Stimulated activated naive CD8-positive, alpha-beta T cell treated with anti-CD3 and anti-CD28 coated beads, Interleukin-15, Interleukin-2, amounts not matched to agents 100 ng/mL and 50 ng/mL, for 24 hours (primary cell): ENCODE measurements around the gene FURIN.

Experiments used
- H3K27ac Mint-ChIP-seq: one replicate; pipeline ENCODE4 v1.8.0; 2021; ENCODE audit warnings: mild to moderate bottlenecking, mixed read lengths
- H3K27me3 Mint-ChIP-seq: one replicate; pipeline ENCODE4 v1.8.0; 2021; ENCODE audit warnings: mixed read lengths
- H3K36me3 Mint-ChIP-seq: one replicate; pipeline ENCODE4 v1.8.0; 2021; ENCODE audit warnings: low read depth, mixed read lengths
- H3K4me1 Mint-ChIP-seq: one replicate; pipeline ENCODE4 v1.8.0; 2021; ENCODE audit warnings: low read depth, mixed read lengths
- H3K4me3 Mint-ChIP-seq: one replicate; pipeline ENCODE4 v1.8.0; 2021; ENCODE audit warnings: mild to moderate bottlenecking, mixed read lengths
- H3K9me3 Mint-ChIP-seq: one replicate; pipeline ENCODE4 v1.8.0; 2021; ENCODE audit warnings: mixed read lengths

FURIN gene

DNA sequence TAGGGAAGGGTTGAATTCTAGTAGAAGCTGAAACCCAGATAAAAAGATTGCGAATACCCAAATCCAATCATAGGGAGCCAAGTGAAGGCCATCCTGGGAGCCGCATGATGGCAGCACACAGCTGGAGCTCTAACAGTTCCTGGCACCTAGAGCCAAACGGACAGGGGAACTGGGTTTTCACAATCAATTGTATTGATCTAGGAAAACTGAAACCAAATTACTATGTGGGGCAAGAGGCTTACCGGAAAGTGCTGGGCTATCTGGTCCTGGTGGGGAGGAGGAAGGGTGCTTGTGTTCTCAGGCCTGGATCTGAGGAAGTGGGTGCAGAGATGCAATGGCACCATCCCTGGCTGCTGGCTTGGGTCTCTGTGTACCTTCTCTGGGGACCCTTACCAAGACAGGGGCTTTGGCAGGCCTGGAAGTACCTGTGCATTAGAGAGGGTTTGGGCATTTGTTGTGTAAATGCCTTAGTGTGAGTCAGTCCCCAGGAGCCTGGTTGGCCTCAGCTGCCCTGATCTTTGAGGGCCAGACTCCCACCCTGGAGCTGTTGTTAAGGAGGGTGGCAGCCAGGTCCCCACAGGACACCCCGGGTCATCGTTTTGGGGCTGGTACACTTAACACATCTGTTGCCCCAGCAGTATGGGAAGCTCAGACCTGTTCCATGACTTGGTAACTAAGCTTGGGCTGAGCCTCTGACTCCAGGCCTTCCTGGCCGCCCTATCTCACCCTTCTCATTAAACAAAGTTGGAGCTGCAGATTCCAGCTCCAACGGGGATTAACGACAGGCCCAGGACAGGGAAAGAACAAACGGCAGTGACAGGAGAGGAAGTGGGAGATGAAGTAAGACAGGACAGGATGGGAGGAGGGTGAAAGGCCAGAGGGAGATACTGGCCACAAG is 8.9 kb upstream of the FURIN start:
- H3K4me3 Mint-ChIP-seq, result no peak overlapping the region
- H3K27ac Mint-ChIP-seq, result peak overlapping the region; percentile 47
- H3K27me3 Mint-ChIP-seq, result no peaks in the 10 kb centered on the region
- no peaks in the 10 kb centered on the region for H3K9me3 Mint-ChIP-seq
- H3K36me3 Mint-ChIP-seq, result no peaks in the 10 kb centered on the region
- peaks cover 74% of the 10 kb centered on the region for H3K4me1 Mint-ChIP-seq

DNA sequence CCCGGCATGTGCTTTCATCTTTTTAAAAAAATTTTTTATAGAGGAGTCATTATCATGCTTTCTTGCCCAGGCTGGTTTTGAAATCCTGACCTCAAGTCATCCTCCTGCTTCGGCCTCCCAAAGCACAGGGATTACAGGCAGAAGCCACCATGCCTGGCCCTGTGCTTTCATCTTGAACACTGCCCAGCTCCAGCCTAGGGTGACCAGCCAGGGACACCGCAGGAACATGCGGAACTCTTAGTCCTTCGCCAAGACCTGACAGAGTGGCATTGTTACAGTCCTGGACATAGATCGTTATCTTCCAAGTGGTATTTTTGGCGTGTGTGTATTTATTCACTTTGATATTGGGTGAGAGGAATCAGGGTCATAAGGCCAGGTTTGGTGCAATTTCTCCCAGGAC is 7.9 kb upstream of the FURIN start:
- Mint-ChIP-seq H3K27me3 (no peaks in the 10 kb centered on the region), H3K27ac (no peak overlapping the region), H3K36me3 (no peaks in the 10 kb centered on the region), H3K4me1 (peaks cover 66% of the 10 kb centered on the region), H3K4me3 (no peak overlapping the region), H3K9me3 (no peaks in the 10 kb centered on the region)

DNA sequence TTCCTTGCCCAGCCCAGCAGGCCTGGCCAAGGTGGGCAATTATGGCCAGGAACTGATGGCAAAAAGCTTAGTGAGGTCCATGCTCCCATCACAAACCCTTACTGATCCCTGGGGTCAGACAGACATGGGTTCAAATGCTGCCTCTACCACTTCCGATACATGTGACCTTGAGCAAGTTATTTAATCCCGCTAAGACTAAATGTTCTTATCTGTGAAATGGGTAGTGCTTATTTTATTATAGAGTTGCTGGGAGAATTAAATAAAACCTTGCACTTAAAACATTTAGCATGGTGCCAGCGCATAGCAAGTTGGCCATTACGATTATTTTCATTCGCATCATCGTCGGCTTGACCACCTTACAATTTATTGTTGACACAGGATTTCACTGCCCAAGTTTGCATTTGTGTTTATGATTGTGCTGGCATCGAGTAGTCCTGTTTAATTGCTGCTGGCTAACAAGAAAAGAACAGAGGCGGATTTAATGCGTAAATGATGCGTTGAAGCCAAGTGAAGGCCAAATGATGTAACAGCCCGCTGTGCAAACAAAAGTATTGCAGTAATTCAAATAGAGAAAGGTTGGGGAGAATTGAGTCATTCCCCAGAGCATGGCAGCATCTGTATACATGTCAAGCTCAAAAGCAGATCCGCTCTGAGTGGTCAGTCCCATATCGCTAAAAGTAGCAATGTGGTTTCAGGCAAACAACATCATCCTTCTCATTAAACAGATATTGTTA is 7.3 kb upstream of the FURIN start:
- Mint-ChIP-seq H3K27me3 (no peaks in the 10 kb centered on the region), H3K36me3 (no peaks in the 10 kb centered on the region), H3K4me3 (no peak overlapping the region), H3K27ac (no peak overlapping the region), H3K9me3 (no peaks in the 10 kb centered on the region), H3K4me1 (peaks cover 59% of the 10 kb centered on the region)

DNA sequence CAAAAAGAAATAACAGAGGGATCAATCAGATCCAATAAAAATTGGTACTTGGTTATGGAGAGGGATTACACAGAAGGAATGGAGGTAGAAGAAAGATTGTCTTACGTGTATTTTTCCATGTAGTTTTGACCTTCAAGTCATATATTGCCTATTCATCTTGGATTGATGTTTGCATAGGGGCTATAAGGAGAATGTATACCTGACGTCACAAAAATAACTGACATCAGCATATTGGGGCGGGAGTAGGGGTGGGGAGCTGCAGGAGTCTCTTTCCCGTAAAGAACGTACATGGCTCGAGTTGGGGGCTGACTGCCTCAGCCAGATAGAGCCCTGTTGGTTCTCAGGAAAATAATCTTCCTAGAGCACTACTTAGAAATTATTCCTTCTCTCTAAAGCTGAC is 5.9 kb upstream of the FURIN start:
- H3K27ac Mint-ChIP-seq, result peak overlapping the region; percentile 6
- H3K36me3 Mint-ChIP-seq, result no peaks in the 10 kb centered on the region
- H3K9me3 Mint-ChIP-seq, result no peaks in the 10 kb centered on the region
- no peaks in the 10 kb centered on the region for H3K27me3 Mint-ChIP-seq
- H3K4me3 Mint-ChIP-seq, result no peak overlapping the region
- H3K4me1 Mint-ChIP-seq, result peaks cover 45% of the 10 kb centered on the region

DNA sequence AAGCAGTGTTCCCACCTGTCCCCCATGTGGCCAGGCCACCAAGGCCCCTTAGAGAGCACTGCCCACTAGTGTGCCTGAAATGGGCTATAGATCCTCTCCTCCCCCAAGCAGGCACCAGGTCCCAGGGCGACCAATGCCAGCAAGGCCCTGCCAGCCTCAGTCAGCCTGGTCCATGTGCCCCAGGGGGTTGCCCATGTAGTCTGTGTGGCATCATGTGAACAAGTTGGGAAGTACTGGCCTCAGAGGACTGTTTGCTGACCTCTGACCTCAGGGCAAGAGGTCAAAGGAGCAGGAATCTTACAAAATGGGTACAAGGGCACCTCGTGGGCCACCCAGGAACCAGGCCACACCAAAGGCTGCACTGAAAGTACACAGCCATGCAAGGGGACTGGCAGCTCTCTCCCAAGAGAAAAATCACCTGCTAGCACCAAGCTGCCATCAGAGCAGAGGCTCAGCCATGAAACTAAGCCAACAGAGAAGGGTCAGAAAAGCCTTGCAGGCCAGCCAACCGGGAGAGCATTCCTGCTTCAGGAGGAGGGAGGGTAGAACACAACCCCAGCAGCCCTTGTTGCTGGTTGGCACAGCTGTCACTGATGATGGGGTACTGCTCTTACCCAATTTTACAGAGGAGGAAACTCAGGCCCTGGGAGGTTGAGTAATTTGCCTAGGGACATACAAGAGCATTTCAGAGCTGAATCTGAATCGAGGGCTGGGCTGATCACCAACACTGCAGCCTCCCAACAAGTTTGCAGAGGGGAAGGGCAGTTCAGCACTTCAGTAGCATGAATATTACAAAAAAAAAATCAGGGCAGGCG is 5.2 kb upstream of the FURIN start:
- H3K27ac Mint-ChIP-seq, result peak overlapping the region; percentile 45
- peaks cover 43% of the 10 kb centered on the region for H3K4me1 Mint-ChIP-seq
- H3K36me3 Mint-ChIP-seq, result no peaks in the 10 kb centered on the region
- H3K4me3 Mint-ChIP-seq, result no peak overlapping the region
- no peaks in the 10 kb centered on the region for H3K27me3 Mint-ChIP-seq
- no peaks in the 10 kb centered on the region for H3K9me3 Mint-ChIP-seq

DNA sequence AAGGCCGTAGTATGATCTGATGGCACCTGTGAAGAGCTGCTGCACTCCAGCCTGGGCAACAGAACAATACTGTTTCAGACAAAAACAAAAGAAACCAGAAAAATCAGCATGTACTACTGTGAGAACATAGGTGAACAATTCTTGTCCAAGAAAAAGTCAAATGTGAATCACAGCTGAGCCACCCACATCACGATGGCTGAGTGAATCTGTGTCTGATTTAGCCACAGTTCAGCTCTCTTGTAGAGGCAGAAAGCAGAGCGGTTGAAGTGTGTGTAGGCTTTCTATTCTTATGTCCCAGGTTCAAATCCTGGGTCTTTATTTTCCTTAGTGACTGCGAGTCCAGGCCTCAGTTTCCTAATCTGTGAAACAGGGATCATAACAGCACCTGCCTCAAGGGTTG is 4.4 kb upstream of the FURIN start:
- Mint-ChIP-seq H3K27ac (peak overlapping the region; percentile 10), H3K9me3 (no peaks in the 10 kb centered on the region), H3K27me3 (no peaks in the 10 kb centered on the region), H3K4me1 (peaks cover 51% of the 10 kb centered on the region), H3K36me3 (no peaks in the 10 kb centered on the region), H3K4me3 (no peak overlapping the region)

DNA sequence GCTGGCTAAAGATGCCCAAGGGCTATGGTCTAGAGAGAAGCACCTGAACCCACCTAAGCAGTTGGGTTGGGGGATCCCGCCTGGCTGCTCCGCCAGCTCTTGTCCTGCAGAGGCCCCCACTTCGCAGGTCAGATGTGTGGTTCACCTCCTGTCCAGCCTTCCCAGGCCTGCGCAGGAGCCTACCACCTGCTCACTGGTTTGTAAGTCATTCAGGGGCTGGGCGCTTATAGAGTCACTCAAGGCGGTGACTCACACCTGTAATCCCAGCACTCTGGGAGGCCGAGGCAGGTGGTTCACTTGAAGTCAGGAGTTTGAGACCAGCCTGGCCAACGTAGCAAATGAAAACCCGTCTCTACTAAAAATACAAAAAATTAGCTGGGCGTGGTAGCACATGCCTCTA is 3.9 kb upstream of the FURIN start:
- Mint-ChIP-seq H3K27ac (no peak overlapping the region), H3K36me3 (no peaks in the 10 kb centered on the region), H3K4me1 (peaks cover 52% of the 10 kb centered on the region), H3K27me3 (no peaks in the 10 kb centered on the region), H3K9me3 (no peaks in the 10 kb centered on the region), H3K4me3 (no peak overlapping the region)

DNA sequence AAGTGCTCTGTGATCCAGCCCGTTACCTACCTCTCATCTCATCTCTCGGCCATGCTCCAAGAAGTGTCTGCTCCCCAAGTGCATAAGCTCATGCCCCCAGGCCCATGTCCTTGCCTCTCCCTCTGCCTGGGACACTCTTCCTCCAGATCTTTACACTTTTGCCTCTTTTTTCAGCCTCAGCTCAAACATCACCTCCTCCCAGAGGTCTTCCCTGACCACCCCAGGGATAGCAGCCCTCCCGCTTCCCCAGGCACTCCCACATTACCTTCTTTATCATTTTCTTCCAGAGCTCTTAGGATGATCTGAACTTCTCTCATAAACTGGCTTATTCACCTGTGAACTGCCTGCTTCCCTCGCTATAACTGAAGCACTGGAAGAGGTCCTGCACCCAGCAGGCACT is 2.7 kb upstream of the FURIN start:
- Mint-ChIP-seq H3K4me3 (no peak overlapping the region), H3K27me3 (no peaks in the 10 kb centered on the region), H3K9me3 (no peaks in the 10 kb centered on the region), H3K36me3 (peaks cover 3% of the 10 kb centered on the region), H3K4me1 (peaks cover 57% of the 10 kb centered on the region), H3K27ac (peak overlapping the region; percentile 23)

DNA sequence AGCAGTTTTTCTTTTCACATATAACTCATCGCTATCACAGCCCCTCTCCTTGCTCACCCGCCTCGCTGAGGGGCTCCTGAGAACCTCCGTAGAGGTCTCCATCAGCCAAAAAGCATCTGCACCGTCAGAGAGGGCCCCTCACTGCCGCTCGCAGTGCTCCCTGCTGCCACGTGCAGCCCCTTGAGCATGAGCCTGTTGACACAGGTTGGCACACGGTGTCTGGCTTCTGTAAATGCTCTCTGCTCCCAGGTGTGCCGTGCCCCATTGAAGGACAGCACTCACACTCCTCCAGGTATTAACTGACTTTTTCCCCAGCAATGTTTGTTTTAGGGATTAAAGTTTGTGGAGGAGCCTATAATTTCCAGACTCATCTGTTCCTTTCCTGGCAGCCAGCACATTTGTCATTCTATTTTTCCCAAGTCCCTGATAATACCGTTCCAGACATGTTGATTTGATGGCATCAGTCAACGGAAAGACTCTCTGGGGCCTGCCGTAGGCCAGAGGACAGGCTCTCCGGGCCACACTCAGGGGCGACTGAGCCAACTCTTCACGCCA is 2.1 kb upstream of the FURIN start:
- Mint-ChIP-seq H3K4me1 (peaks cover 54% of the 10 kb centered on the region), H3K27me3 (no peaks in the 10 kb centered on the region), H3K4me3 (no peak overlapping the region), H3K36me3 (peaks cover 5% of the 10 kb centered on the region), H3K27ac (no peak overlapping the region), H3K9me3 (no peaks in the 10 kb centered on the region)

DNA sequence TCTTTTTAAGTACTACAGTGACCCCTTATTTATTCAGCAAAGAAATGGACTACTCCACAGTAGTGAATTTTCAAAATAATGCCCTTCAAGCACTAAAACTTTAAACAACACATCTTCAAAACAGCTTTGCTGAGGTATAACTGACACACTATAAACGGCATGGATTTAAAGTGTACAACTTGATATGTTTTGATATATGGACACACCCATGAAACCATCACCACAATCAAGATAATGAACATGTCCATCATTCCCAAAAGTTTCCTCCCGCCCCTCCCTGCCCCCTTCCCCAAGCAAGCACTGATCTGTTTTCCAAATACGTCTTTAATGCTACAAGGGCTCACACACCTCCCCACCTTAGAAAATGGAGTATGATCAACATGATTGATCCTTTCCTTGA is 1.6 kb upstream of the FURIN start:
- Mint-ChIP-seq H3K27me3 (no peaks in the 10 kb centered on the region), H3K4me1 (peaks cover 50% of the 10 kb centered on the region), H3K27ac (no peak overlapping the region)

DNA sequence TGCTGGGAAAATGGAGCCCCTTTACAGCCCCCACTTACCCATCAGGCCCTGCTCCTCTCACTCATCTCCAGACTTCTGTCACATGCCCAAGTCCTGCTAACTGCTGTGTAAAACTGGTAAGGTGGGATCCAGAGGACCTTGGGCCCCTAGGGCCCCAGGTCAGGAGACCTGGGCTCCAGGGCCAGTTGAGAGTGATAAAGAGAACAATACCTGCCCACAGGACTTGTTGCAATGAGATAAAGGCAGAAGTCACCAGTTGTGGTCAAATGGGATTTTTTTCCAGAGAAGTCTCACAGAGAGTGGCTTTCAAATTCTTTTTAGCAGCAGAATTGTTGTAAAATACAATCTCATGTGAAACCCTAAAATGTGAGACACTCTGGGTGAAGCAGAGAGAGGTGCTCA is 753 bp downstream of the FURIN start:
- Mint-ChIP-seq H3K27ac (peak overlapping the region; percentile 96), H3K27me3 (no peaks in the 10 kb centered on the region), H3K4me3 (peak overlapping the region; percentile 93), H3K36me3 (peaks cover 16% of the 10 kb centered on the region), H3K4me1 (peaks cover 55% of the 10 kb centered on the region), H3K9me3 (no peaks in the 10 kb centered on the region)

More for the DNA sequence above, 1.6 kb upstream of the FURIN start:
- Mint-ChIP-seq H3K9me3 (no peaks in the 10 kb centered on the region), H3K4me3 (no peak overlapping the region), H3K36me3 (peaks cover 5% of the 10 kb centered on the region)

DNA sequence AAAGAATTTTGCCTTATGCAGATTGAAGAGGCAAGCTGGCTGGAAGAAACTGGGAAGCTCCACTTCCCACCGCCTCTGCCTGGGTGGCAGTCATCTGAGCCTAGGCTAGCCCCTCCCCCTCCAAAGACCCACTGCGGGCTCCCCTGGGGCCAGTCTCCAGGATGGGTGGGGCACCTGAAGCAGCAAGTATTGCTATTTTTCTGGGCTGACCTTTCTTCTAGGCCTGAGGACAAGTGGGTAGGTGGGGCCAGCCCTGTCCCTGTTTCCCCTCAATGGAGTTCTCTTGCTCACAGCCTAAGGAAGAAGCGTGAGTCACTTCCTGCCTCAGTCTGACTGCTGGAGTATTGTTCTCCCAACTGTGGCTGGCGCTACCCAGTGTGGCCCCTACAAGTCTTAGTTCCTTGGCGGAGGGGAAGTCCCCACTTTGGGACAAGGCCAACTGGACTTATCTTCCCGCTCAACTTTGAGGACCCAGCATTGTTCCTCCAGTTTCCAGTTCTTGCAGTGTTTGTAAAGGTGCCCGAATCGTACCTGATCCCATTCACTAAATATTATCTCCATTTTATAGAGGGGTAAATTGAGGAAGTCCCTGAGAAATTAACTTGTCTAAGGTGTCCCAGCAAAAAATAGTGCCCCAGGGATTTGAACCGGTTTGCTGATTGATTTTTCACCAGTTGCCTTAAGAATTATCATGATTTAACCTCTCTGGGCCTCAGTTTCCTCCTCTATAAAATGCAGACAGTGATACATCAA is 1.4 kb downstream of the FURIN start:
- peaks cover 57% of the 10 kb centered on the region for H3K4me1 Mint-ChIP-seq

DNA sequence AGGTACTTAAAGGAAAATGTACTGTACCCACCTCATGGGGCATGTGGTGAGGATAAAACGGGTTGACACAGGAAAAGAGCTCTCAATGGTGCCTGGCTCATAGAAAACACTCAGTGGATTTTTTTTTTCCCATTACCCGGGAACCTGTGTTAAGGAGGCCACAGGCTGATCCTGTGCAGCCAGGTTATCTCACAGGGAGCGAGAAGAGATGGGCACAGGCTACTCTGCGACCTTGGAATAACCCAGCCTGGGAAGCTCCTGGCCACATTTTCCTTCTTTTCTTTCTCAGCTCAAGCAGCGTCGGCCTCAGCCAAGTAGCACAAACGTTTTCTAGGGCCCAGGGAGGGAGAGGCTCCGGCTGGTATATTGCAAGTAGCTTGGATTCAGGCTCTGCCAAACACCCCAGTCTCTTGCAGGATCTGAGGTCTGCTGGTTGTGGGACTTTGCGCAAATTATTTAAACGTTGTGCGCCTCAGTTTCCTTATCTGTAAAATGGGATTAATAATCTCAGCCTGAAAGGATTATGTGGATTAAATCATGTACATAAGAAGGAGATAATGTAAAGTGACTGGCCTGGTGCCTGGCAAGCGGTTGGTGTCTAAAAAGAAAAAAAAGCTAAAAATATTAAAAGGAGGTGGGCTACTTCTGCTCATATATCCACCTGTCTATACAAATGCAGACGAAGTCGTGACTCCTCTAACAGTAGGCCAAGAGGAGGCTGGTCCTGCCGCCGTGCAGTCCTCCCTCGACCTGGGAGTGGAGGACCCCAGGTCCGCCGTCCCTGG is 2.2 kb downstream of the FURIN start:
- H3K36me3 Mint-ChIP-seq, result peaks cover 24% of the 10 kb centered on the region
- peaks cover 58% of the 10 kb centered on the region for H3K4me1 Mint-ChIP-seq
- no peaks in the 10 kb centered on the region for H3K27me3 Mint-ChIP-seq
- peak overlapping the region; percentile 96 for H3K27ac Mint-ChIP-seq
- H3K4me3 Mint-ChIP-seq, result peak overlapping the region; percentile 93
- no peaks in the 10 kb centered on the region for H3K9me3 Mint-ChIP-seq

More for the DNA sequence above, 1.4 kb downstream of the FURIN start:
- peak overlapping the region; percentile 93 for H3K4me3 Mint-ChIP-seq
- no peaks in the 10 kb centered on the region for H3K9me3 Mint-ChIP-seq
- peaks cover 19% of the 10 kb centered on the region for H3K36me3 Mint-ChIP-seq
- no peaks in the 10 kb centered on the region for H3K27me3 Mint-ChIP-seq
- H3K27ac Mint-ChIP-seq, result peak overlapping the region; percentile 96
